ENCODE measurements around the gene DNHD1. TPM values are rescaled to one million over a fixed set of nuclear protein-coding genes. Genes with fewer than 3 reads are reported as not detected.

The DNHD1 gene
- total RNA-seq, 1 donor from 2014 or later = 22.8 TPM

- DNase-seq = no peak
- no peaks in the 10 kb centered on the region for H3K9me3 Mint-ChIP-seq
- H3K4me3 Mint-ChIP-seq = no peak overlapping the region
- peaks cover 53% of the 10 kb centered on the region for H3K36me3 Mint-ChIP-seq (ENCODE audit: low read depth)
- H3K4me1 Mint-ChIP-seq = peaks cover 23% of the 10 kb centered on the region
- intact Hi-C loops (cut with micrococcal nuclease) = loop anchor here (2.0 kb wide), 1 partner anchor 223 kb away; the partner anchor contains the start of gene SMPD1
- no peaks in the 10 kb centered on the region for H3K27me3 Mint-ChIP-seq
- H3K27ac Mint-ChIP-seq = no peak overlapping the region
Measured at GRCh38 chr11:6613496-6613895, 116.4 kb downstream of the DNHD1 start.

DNA sequence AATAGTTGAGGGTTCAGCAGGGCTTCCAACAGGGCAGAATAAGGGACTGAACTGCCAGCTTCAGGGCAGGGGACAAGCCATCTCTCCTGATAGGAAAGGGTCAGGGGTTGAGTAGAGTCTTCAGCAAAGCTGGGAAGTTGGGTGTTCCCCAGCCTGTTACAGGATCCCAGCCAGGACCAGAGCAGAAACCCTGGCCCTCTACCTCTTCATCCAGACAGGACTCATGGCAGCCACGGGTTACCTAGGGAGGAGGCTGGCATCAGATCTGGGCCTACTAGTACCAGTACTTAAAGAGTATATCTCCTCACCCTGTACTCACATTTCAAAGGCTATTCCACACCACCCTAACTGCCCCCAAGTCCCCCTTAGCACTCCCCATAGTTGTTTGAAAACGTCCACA, 117.4 kb downstream of the DNHD1 start:
- Mint-ChIP-seq H3K4me3 (no peak overlapping the region), H3K36me3 (ENCODE audit: low read depth) (peaks cover 44% of the 10 kb centered on the region), H3K27me3 (no peaks in the 10 kb centered on the region), H3K4me1 (peaks cover 18% of the 10 kb centered on the region), H3K27ac (no peak overlapping the region), H3K9me3 (no peaks in the 10 kb centered on the region)
- DNase-seq = no peak
- intact Hi-C loops (cut with micrococcal nuclease) = no loop called here

DNA sequence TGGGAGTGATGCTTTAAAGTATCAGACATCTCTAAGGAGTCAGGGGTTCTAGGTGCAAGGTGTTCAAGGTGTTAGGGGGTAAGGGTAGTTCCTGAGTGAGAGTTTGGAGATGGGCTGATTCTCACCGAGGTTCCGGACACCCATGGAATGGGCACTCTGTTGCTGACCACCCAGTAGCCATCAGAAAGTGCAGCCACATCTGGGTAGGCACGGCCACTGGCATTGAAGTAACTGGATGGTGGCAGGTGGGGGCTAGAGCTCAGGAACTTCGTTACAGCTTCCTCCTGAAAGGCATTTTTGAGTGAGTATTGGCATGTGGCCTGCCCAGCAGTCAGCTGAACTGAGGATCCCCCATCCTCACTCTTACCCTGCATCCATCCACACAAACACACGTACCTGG, 118.0 kb downstream of the DNHD1 start:
- no peak overlapping the region for H3K27ac Mint-ChIP-seq
- intact Hi-C loops (cut with micrococcal nuclease) = no loop called here
- H3K27me3 Mint-ChIP-seq = no peaks in the 10 kb centered on the region

DNA sequence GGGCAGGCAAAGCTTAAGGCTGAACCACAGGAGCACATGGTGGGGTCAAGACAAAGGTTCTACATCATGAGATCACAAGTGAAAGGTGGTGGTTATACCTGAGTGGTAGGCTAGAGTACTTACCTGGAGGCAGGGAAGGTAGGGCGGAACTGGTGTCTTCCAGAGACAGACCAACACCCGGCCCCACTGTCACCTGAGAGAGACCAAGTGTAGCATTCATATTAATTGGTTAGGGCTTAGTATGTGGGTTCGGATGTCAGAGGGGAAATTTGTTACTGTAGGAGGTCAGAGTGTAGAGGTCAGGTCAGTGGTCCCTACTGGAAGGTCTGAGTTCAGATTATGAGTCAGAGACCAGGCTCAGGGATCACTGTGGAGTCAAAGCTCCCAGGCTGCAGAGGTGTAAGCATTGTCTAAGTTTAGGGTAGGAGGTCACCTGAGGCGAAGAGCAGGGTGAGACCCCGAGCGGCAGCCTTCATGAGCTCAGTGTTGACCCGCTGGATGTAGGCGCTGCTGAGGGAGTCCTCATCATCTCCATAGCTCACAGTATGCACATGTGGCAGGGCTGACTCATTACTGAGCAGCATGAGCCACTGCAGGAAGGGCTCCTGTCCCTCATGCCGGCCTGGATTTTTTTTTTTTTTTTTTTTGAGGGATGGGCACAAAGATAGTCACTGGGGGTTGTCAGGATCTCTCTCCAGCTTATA, 119.0 kb downstream of the DNHD1 start:
- Mint-ChIP-seq H3K27me3 (no peaks in the 10 kb centered on the region), H3K27ac (no peak overlapping the region), H3K36me3 (ENCODE audit: low read depth) (peaks cover 28% of the 10 kb centered on the region), H3K9me3 (no peaks in the 10 kb centered on the region), H3K4me3 (no peak overlapping the region), H3K4me1 (peaks cover 8% of the 10 kb centered on the region)
- intact Hi-C loops (cut with micrococcal nuclease) = no loop called here
- DNase-seq = no peak

More for the DNA sequence above, 118.0 kb downstream of the DNHD1 start:
- Mint-ChIP-seq H3K9me3 (no peaks in the 10 kb centered on the region), H3K4me3 (no peak overlapping the region), H3K36me3 (ENCODE audit: low read depth) (peaks cover 38% of the 10 kb centered on the region), H3K4me1 (peaks cover 14% of the 10 kb centered on the region)
- DNase-seq = no peak

GRCh38 chr11:6616596-6617250, 119.6 kb downstream of the DNHD1 start:
- H3K27me3 Mint-ChIP-seq = no peaks in the 10 kb centered on the region
- H3K9me3 Mint-ChIP-seq = no peaks in the 10 kb centered on the region
- H3K27ac Mint-ChIP-seq = no peak overlapping the region
- intact Hi-C loops (cut with micrococcal nuclease) = no loop called here
- no peak overlapping the region for H3K4me3 Mint-ChIP-seq
- no peak for DNase-seq
- H3K4me1 Mint-ChIP-seq = peaks cover 3% of the 10 kb centered on the region
- peaks cover 22% of the 10 kb centered on the region for H3K36me3 Mint-ChIP-seq (ENCODE audit: low read depth)

- intact Hi-C loops (cut with micrococcal nuclease) = no loop called here
- no peak for DNase-seq
- Mint-ChIP-seq H3K4me3 (no peak overlapping the region), H3K4me1 (peaks cover 3% of the 10 kb centered on the region), H3K9me3 (no peaks in the 10 kb centered on the region), H3K27ac (peak overlapping the region; percentile 41), H3K27me3 (no peaks in the 10 kb centered on the region), H3K36me3 (ENCODE audit: low read depth) (peaks cover 22% of the 10 kb centered on the region)
Measured at GRCh38 chr11:6617315-6617781, 120.3 kb downstream of the DNHD1 start.

DNA sequence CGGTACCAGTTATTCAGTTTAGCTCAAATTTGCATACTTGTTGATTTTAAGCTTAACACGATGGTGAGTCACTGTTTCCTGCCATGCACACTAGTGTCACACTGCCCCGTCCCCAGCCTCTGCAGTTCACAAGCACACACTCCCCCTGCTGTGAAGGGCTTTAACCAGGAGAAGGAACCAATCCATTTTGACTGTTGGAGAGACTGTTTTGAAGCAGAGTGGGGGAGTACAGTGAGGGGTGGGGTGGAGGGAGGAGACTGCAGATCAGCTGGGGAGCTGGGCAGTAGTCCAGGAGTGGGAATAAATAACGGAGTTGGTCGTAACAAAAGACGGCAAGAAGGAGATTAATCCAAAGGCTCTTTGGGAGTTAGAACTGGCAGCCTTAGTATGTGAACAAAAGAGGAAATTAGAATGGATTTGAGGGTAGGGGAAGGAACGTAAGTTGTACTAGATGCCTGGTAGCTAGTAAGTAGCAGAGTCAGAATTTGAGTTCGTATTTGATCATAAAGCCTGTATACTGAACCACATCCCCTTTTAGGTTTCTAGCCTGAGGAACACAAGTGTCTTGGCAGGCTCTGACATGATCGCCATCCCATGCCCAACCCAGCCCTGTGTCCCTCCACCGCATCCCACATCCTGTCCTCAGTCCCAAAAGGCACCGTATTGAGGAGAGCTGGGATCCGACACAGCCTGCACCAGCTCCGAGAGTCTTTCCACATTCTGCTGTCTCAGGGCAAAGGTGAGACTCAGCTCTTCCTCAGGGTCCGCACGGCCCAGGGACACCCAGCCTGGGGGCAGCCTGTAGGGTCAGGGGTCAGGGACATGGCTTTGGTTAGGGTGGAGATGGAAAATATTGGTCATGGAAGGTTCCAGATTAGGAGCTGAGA, 121.3 kb downstream of the DNHD1 start:
- Mint-ChIP-seq H3K4me1 (peaks cover 3% of the 10 kb centered on the region), H3K27me3 (no peaks in the 10 kb centered on the region), H3K9me3 (no peaks in the 10 kb centered on the region), H3K27ac (no peak overlapping the region), H3K36me3 (ENCODE audit: low read depth) (peaks cover 22% of the 10 kb centered on the region), H3K4me3 (no peak overlapping the region)
- intact Hi-C loops (cut with micrococcal nuclease) = loop anchor here (1.0 to 2.0 kb wide), 4 partner anchors 7 to 65 kb away; partner anchors contain the start of genes ILK, MRPL17 and RRP8
- peak; percentile 83 for DNase-seq

- Mint-ChIP-seq H3K4me1 (peaks cover 3% of the 10 kb centered on the region), H3K4me3 (no peak within 1 kb of the TSS), H3K27ac (no peak within 1 kb of the TSS), H3K27me3 (no peaks in the 10 kb centered on the region), H3K36me3 (ENCODE audit: low read depth) (peaks cover 22% of the 10 kb centered on the region), H3K9me3 (no peaks in the 10 kb centered on the region)
- DNase-seq = peak; percentile 98
- intact Hi-C loops (cut with micrococcal nuclease) = loop anchor here (1.0 to 2.0 kb wide), 4 partner anchors 8 to 64 kb away; partner anchors contain the start of genes ILK, MRPL17 and RRP8
Measured at GRCh38 chr11:6619004-6619745, 122.1 kb downstream of the DNHD1 start, which contains the start of gene TPP1. Gene TPP1, minus strand, starts transcription at chr11:6619422. Its CDS starts 22 bp downstream, at chr11:6619400.

- H3K9me3 Mint-ChIP-seq = no peaks in the 10 kb centered on the region
- intact Hi-C loops (cut with micrococcal nuclease) = no loop called here
- DNase-seq = no peak
Measured at GRCh38 chr11:6620636-6621035, 123.6 kb downstream of the DNHD1 start.

More at GRCh38 chr11:6620636-6621035, 123.6 kb downstream of the DNHD1 start:
- Mint-ChIP-seq H3K27ac (no peak overlapping the region), H3K27me3 (no peaks in the 10 kb centered on the region), H3K4me1 (peaks cover 3% of the 10 kb centered on the region), H3K4me3 (no peak overlapping the region), H3K36me3 (ENCODE audit: low read depth) (peaks cover 9% of the 10 kb centered on the region)

Other genes with a start within 250 kb of the DNHD1 start
- not detected in 2 replicates for gene CCKBR, start 237.4 kb upstream of the DNHD1 start, total RNA-seq
- 35.7 and 36.0 TPM in 2 replicates for gene CAVIN3, start 176.8 kb upstream of the DNHD1 start, total RNA-seq
- 9.4 and 10.0 TPM in 2 replicates for gene SMPD1, start 106.8 kb upstream of the DNHD1 start, total RNA-seq
- gene APBB1, start 78.2 kb upstream of the DNHD1 start, total RNA-seq = 24.1 TPM in 2 replicates
- gene HPX, start 56.3 kb upstream of the DNHD1 start, total RNA-seq = not detected in 2 replicates
- gene TRIM3, start 23.3 kb upstream of the DNHD1 start, total RNA-seq = 3.4 and 4.1 TPM in 2 replicates
- 50.8 and 51.2 TPM in 2 replicates for gene ARFIP2, start 15.9 kb upstream of the DNHD1 start, total RNA-seq
- gene TIMM10B, start 15.8 kb upstream of the DNHD1 start, total RNA-seq = 41.3 and 47.4 TPM in 2 replicates
- gene RRP8, start 106.3 kb downstream of the DNHD1 start, total RNA-seq = 41.5 and 43.8 TPM in 2 replicates
- gene ILK, start 106.5 kb downstream of the DNHD1 start, total RNA-seq = 89.6 and 92.4 TPM in 2 replicates
- gene TAF10, start 114.9 kb downstream of the DNHD1 start, total RNA-seq = 140 and 141 TPM in 2 replicates
- 32.2 and 35.2 TPM in 2 replicates for gene TPP1, start 122.1 kb downstream of the DNHD1 start, total RNA-seq
- 0.35 and 0.36 TPM in 2 replicates for gene DCHS1, start 158.5 kb downstream of the DNHD1 start, total RNA-seq
- gene MRPL17, start 186.1 kb downstream of the DNHD1 start, total RNA-seq = 135 and 146 TPM in 2 replicates

Measured in activated CD4-positive, alpha-beta T cell treated with anti-CD3 and anti-CD28 coated beads, Interleukin-2, amount 10 ng/mL, durations not matched to agents 24 days and 14 days (primary cell).